ENCODE data around the gene TNRC6C. TPM values are rescaled to one million over a fixed set of nuclear protein-coding genes. Genes with fewer than 3 reads are reported as not detected.

TNRC6C gene
- polyA plus RNA-seq, 3 donors: 0.38 to 0.80 (median 0.46) TPM

DNA sequence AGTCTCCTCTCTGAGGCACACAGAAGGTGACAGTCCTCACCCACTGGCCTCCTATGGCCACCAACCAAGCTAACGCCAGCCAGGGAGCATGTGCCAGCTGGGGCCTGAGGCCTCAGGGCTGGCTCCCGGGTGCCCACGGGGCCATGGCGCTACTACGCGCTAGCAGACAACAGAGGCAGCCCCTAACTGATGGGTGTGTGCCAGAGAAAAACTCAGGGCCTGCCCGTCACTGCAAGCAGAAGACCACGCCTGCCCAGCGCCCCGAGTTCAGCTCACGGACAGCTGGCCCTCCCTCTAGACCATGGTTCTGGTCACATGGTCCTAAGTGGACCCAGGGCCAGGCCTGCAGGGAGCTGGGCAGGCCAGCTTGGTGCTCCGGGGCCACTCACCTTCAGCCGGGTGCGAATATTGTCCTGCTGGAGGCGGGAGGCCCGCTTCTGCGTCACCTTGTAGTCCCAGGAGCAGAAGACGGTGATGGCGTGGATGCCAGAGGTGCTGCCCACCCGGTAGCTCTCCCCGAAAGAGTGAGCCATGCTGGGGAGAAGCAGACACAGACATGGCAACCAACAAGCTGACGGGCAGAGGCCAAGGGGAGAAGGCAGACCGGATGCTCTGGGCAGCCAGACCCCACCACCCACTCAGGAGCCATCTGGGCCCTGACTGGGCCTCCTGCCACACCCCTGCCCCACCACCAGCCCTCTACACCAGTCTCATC lies 163.9 kb downstream of the TNRC6C start:
- peaks cover 66% of the 10 kb centered on the region for H3K4me1 Mint-ChIP-seq
- Histone ChIP-seq H3K27me3 (ENCODE audit: control insufficient read depth in 2 of 2, insufficient read depth in 2 of 2, low read length in 2 of 2) (no peaks in the 10 kb centered on the region), H3K27ac (ENCODE audit: low read depth in 1 of 2, low read length in 2 of 2) (no peak overlapping the region), H3K9ac (ENCODE audit: insufficient read depth, low read length, poor library complexity, severe bottlenecking) (no peak overlapping the region), H3K9me3 (replicated peaks in 1 of 2; ENCODE audit: control insufficient read depth in 1 of 2, insufficient read depth in 1 of 2, low read length in 2 of 2) (no peaks in the 10 kb centered on the region), H3K4me2 (replicated peaks; ENCODE audit: extremely low read depth, low read length, poor library complexity, severe bottlenecking) (peak overlapping the region; percentile 17), H2AFZ (ENCODE audit: insufficient read depth, low read depth, low read length, poor library complexity, severe bottlenecking) (no peak overlapping the region), H3K36me3 (replicated peaks in 1 of 2; ENCODE audit: control insufficient read depth in 1 of 2, insufficient read depth in 2 of 2, low read length in 2 of 2) (peaks cover 58 to 70% of the 10 kb centered on the region in 2 donors), H4K20me1 (ENCODE audit: insufficient read depth, low read length) (peaks cover 97% of the 10 kb centered on the region), H3K79me2 (ENCODE audit: insufficient read depth, low read length) (peaks cover 55% of the 10 kb centered on the region), H3K4me3 (replicated peaks in 1 of 3; ENCODE audit: low read depth in 2 of 3, low read length in 3 of 3) (no peak overlapping the region), H3K4me1 (ENCODE audit: control insufficient read depth in 1 of 2, insufficient read depth in 2 of 2, low read length in 2 of 2) (peaks cover 63 to 73% of the 10 kb centered on the region in 2 donors)
- H3K36me3 Mint-ChIP-seq: peaks cover 47 to 71% of the 10 kb centered on the region in 2 donors
- intact Hi-C loops (cut with micrococcal nuclease): no loop called here
- no peak overlapping the region for H3K27ac Mint-ChIP-seq
- H3K4me3 Mint-ChIP-seq: peak overlapping the region in 1 of 2 donors; percentile 59
- no peak for DNase-seq
- WGBS (ENCODE audit: insufficient coverage): 79% methylated on average over 22 of the region's 23 CpGs
- TF ChIP-seq, protein P1, sequence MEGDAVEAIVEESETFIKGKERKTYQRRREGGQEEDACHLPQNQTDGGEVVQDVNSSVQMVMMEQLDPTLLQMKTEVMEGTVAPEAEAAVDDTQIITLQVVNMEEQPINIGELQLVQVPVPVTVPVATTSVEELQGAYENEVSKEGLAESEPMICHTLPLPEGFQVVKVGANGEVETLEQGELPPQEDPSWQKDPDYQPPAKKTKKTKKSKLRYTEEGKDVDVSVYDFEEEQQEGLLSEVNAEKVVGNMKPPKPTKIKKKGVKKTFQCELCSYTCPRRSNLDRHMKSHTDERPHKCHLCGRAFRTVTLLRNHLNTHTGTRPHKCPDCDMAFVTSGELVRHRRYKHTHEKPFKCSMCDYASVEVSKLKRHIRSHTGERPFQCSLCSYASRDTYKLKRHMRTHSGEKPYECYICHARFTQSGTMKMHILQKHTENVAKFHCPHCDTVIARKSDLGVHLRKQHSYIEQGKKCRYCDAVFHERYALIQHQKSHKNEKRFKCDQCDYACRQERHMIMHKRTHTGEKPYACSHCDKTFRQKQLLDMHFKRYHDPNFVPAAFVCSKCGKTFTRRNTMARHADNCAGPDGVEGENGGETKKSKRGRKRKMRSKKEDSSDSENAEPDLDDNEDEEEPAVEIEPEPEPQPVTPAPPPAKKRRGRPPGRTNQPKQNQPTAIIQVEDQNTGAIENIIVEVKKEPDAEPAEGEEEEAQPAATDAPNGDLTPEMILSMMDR (IDR thresholded peaks at IDR 0.05): no peak
- H3K27me3 Mint-ChIP-seq (ENCODE audit: low read depth in 3 of 3): peaks cover 0 to 6% (median 0%) of the 10 kb centered on the region in 3 donors
- H3K9me3 Mint-ChIP-seq: peaks cover 0 to 5% (median 0%) of the 10 kb centered on the region in 7 donors

- 97% methylated on average over 4 of the region's 4 CpGs for WGBS (ENCODE audit: insufficient coverage)
- peaks cover 94% of the 10 kb centered on the region for H4K20me1 ChIP-seq (ENCODE audit: insufficient read depth, low read length)
- no peak overlapping the region for H3K27ac ChIP-seq (ENCODE audit: low read depth in 1 of 2, low read length in 2 of 2)
- H3K36me3 ChIP-seq (replicated peaks in 1 of 2; ENCODE audit: control insufficient read depth in 1 of 2, insufficient read depth in 2 of 2, low read length in 2 of 2): peaks cover 58 to 64% of the 10 kb centered on the region in 2 donors
- peak overlapping the region in 1 of 7 donors; percentile 40 for H3K27ac Mint-ChIP-seq
- intact Hi-C loops (cut with micrococcal nuclease): no loop called here
- TF ChIP-seq, protein P1 (IDR thresholded peaks at IDR 0.05): no peak
- DNase-seq: no peak
- no peak overlapping the region for H3K9ac ChIP-seq (ENCODE audit: insufficient read depth, low read length, poor library complexity, severe bottlenecking)
- H3K4me3 ChIP-seq (replicated peaks in 1 of 3; ENCODE audit: low read depth in 2 of 3, low read length in 3 of 3): no peak overlapping the region
- H2AFZ ChIP-seq (ENCODE audit: insufficient read depth, low read depth, low read length, poor library complexity, severe bottlenecking): no peak overlapping the region
- H3K9me3 Mint-ChIP-seq: peaks cover 0 to 4% (median 0%) of the 10 kb centered on the region in 7 donors
- peaks cover 47 to 66% of the 10 kb centered on the region in 2 donors for H3K36me3 Mint-ChIP-seq
- H3K4me1 Mint-ChIP-seq: peaks cover 61% of the 10 kb centered on the region
- peaks cover 0 to 6% (median 0%) of the 10 kb centered on the region in 3 donors for H3K27me3 Mint-ChIP-seq (ENCODE audit: low read depth in 3 of 3)
- peaks cover 61% of the 10 kb centered on the region for H3K79me2 ChIP-seq (ENCODE audit: insufficient read depth, low read length)
- H3K4me2 ChIP-seq (replicated peaks; ENCODE audit: extremely low read depth, low read length, poor library complexity, severe bottlenecking): no peak overlapping the region
- peaks cover 65 to 73% of the 10 kb centered on the region in 2 donors for H3K4me1 ChIP-seq (ENCODE audit: control insufficient read depth in 1 of 2, insufficient read depth in 2 of 2, low read length in 2 of 2)
- peak overlapping the region in 1 of 2 donors; percentile 3 for H3K4me3 Mint-ChIP-seq
- no peaks in the 10 kb centered on the region for H3K9me3 ChIP-seq (replicated peaks in 1 of 2; ENCODE audit: control insufficient read depth in 1 of 2, insufficient read depth in 1 of 2, low read length in 2 of 2)
- H3K27me3 ChIP-seq (ENCODE audit: control insufficient read depth in 2 of 2, insufficient read depth in 2 of 2, low read length in 2 of 2): no peaks in the 10 kb centered on the region
Observed at GRCh38 chr17:78122931-78123249, 164.4 kb downstream of the TNRC6C start.

All from CD14-positive monocyte (primary cell).